Measurements from ENCODE around the gene MTURN.

DNA sequence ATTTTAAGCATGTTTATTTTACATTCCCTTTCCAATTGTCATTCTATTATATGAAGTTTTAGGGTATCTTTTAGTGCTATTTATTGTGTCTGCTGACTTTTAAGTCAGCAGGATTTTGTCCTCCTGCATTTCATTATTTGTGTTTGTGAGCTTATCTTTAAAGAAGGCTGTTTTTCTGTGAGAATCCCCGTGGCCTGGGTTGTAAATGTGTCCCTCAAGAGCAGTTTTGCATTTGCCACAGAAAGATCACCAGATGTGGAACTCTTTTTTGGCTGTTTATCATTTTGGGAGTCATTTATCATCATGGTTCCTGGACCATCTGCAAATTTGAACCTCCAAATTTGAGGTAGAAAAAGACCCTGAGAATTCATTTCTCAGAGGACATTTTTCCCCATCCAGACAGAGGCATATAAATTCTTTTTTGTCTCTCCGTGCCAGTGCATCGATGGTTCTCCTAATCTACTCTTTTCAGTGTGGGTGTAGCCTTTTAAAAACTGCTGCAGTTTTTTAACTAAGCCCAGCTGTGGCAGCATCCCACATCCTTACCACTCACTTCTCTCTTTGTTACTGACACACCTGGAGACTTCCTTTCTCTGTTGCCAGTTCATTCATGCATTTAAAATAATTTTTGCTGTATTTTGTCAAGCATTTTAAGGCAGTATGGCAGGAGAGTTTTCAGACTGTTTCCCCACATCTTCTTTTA, 20.1 kb upstream of the MTURN start:
- no peak for TF ChIP-seq MYC (IDR thresholded peaks at IDR 0.05; ENCODE audit: borderline replicate concordance, low read length)
- TF ChIP-seq POLR2A (IDR thresholded peaks at IDR 0.05; ENCODE audit: low read length): no peak
- TF ChIP-seq, protein P1, sequence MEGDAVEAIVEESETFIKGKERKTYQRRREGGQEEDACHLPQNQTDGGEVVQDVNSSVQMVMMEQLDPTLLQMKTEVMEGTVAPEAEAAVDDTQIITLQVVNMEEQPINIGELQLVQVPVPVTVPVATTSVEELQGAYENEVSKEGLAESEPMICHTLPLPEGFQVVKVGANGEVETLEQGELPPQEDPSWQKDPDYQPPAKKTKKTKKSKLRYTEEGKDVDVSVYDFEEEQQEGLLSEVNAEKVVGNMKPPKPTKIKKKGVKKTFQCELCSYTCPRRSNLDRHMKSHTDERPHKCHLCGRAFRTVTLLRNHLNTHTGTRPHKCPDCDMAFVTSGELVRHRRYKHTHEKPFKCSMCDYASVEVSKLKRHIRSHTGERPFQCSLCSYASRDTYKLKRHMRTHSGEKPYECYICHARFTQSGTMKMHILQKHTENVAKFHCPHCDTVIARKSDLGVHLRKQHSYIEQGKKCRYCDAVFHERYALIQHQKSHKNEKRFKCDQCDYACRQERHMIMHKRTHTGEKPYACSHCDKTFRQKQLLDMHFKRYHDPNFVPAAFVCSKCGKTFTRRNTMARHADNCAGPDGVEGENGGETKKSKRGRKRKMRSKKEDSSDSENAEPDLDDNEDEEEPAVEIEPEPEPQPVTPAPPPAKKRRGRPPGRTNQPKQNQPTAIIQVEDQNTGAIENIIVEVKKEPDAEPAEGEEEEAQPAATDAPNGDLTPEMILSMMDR (IDR thresholded peaks at IDR 0.05): no peak
- no peak for TF ChIP-seq ZFP36 (IDR thresholded peaks at IDR 0.05; ENCODE audit: borderline replicate concordance, partially characterized antibody)
- TF ChIP-seq BHLHE40 (IDR thresholded peaks at IDR 0.05; ENCODE audit: low read depth, low read length): no peak
- no peak for TF ChIP-seq ESRRA (IDR thresholded peaks at IDR 0.05; ENCODE audit: borderline replicate concordance, low read length)
- no peak for TF ChIP-seq CHD2 (IDR thresholded peaks at IDR 0.05; ENCODE audit: low read length, partially characterized antibody)
- TF ChIP-seq RFX5 (IDR thresholded peaks at IDR 0.05): no peak
- no peak for TF ChIP-seq SREBF2 (IDR thresholded peaks at IDR 0.05)
- no peak for TF ChIP-seq CHD4 (IDR thresholded peaks at IDR 0.05; ENCODE audit: borderline replicate concordance)
- TF ChIP-seq SMC3 (IDR thresholded peaks at IDR 0.05): no peak
- no peak for TF ChIP-seq RCOR1 (IDR thresholded peaks at IDR 0.05; ENCODE audit: low read depth, low read length)
